Neural cell (in vitro differentiated cells): ENCODE data around the gene MEGF6. TPM values are rescaled to one million over a fixed set of nuclear protein-coding genes. Genes with fewer than 3 reads are reported as not detected.

Experiments used
- H2AFZ ChIP-seq: fragments of 200-600, 300-800 bp; sonication (generic), shearing (Covaris generic); 2 replicates; pipeline ENCODE4 v1.6.0; 2014; ENCODE audit warnings: low read depth, mild to moderate bottlenecking, antibody characterized with exemption, low read length, moderate library complexity
- H3F3A ChIP-seq: fragments of 200-600 bp; shearing (Covaris generic); 2 replicates; pipeline ENCODE4 v1.6.1; 2016; ENCODE audit warnings: mild to moderate bottlenecking, moderate library complexity, mixed read lengths, antibody characterized with exemption, low read length; ENCODE audit not compliant: insufficient read depth, poor library complexity, severe bottlenecking
- H3K27ac ChIP-seq: fragments of 200-600, 300-800 bp; sonication (generic), shearing (Covaris generic); 2 replicates; pipeline ENCODE4 v1.5.1; 2014; ENCODE audit warnings: mild to moderate bottlenecking, low read length, moderate library complexity
- H3K27me3 ChIP-seq: fragments of 300-800, 200-600 bp; sonication (generic), shearing (Covaris generic); 2 replicates; pipeline ENCODE4 v1.6.0; 2014; ENCODE audit warnings: mild to moderate bottlenecking, low read depth, low read length, moderate library complexity; ENCODE audit not compliant: insufficient read depth
- H3K36me3 ChIP-seq: fragments of 300-800, 200-600 bp; sonication (generic), shearing (Covaris generic); 2 replicates; pipeline ENCODE4 v1.5.1; 2014; ENCODE audit warnings: mild to moderate bottlenecking, antibody characterized with exemption, low read length, moderate library complexity; ENCODE audit not compliant: insufficient read depth
- H3K4me2 ChIP-seq: fragments of 300-800, 200-600 bp; sonication (generic), shearing (Covaris generic); 2 replicates; pipeline ENCODE4 v1.6.0; 2014; ENCODE audit warnings: mild to moderate bottlenecking, low read length
- H3K4me3 ChIP-seq: fragments of 300-800, 200-600 bp; sonication (generic), shearing (Covaris generic); 2 replicates; pipeline ENCODE4 v1.5.1; 2014; ENCODE audit warnings: mild to moderate bottlenecking, low read length, moderate library complexity
- H3K79me2 ChIP-seq: fragments of 200-600 bp; shearing (Covaris generic); replicated peaks from 2 replicates; pipeline ENCODE4 v1.6.0; 2014; ENCODE audit warnings: mild to moderate bottlenecking, low read length, moderate library complexity; ENCODE audit not compliant: insufficient read depth
- H3K9ac ChIP-seq: fragments of 300-800, 200-600 bp; sonication (generic), shearing (Covaris generic); 2 replicates; pipeline ENCODE4 v1.6.1; 2016; ENCODE audit warnings: mild to moderate bottlenecking, low read length, mixed read lengths
- H3K9me2 ChIP-seq: fragments of 200-600 bp; shearing (Covaris generic); 2 replicates; pipeline ENCODE4 v1.6.1; 2016; ENCODE audit warnings: mild to moderate bottlenecking, low read length, mixed read lengths; ENCODE audit not compliant: insufficient read depth
- H3K9me3 ChIP-seq: fragments of 200-600, 300-800 bp; sonication (generic), shearing (Covaris generic); 2 replicates; pipeline ENCODE4 v1.6.1; 2016; ENCODE audit warnings: mild to moderate bottlenecking, mixed run types, low read length, moderate library complexity, mixed read lengths
- H4K20me1 ChIP-seq: fragments of 200-600 bp; shearing (Covaris generic); 2 replicates; pipeline ENCODE4 v1.6.1; 2016; ENCODE audit warnings: mild to moderate bottlenecking, mixed run types; ENCODE audit not compliant: insufficient read depth
- CTCF ChIP-seq: fragments of 450-650 bp; IDR thresholded peaks from 2 replicates; pipeline ENCODE4 v1.5.1; 2014; ENCODE audit warnings: antibody characterized with exemption, mild to moderate bottlenecking, moderate library complexity; ENCODE audit not compliant: poor library complexity, severe bottlenecking
- EP300 ChIP-seq: fragments of 450-650 bp; conservative IDR thresholded peaks from 2 replicates; pipeline ENCODE4 v1.6.1; 2014; ENCODE audit warnings: antibody characterized with exemption, mild to moderate bottlenecking, moderate library complexity; ENCODE audit not compliant: poor library complexity, severe bottlenecking
- EZH2 ChIP-seq: fragments of 200-600, 300-800 bp; shearing (Covaris generic), sonication (generic); IDR thresholded peaks from 2 replicates; pipeline ENCODE4 v1.6.1; 2014; ENCODE audit warnings: antibody characterized with exemption, low read length, borderline replicate concordance, mild to moderate bottlenecking; ENCODE audit not compliant: insufficient read depth, poor library complexity, severe bottlenecking
- MXI1 ChIP-seq: fragments of 450-650 bp; conservative IDR thresholded peaks from 2 replicates; pipeline ENCODE4 v1.6.1; 2014; ENCODE audit warnings: antibody characterized with exemption, mild to moderate bottlenecking; ENCODE audit not compliant: poor library complexity, severe bottlenecking
- POLR2AphosphoS5 ChIP-seq: IDR thresholded peaks from 2 replicates; pipeline ENCODE4 v1.6.1; 2012
- RAD21 ChIP-seq: fragments of 450-650 bp; conservative IDR thresholded peaks from 2 replicates; pipeline ENCODE4 v1.6.1; 2014; ENCODE audit warnings: antibody characterized with exemption, mild to moderate bottlenecking, moderate library complexity
- REST ChIP-seq: IDR thresholded peaks from 2 replicates; pipeline ENCODE4 v1.6.1; 2012; ENCODE audit warnings: borderline replicate concordance
- SMC3 ChIP-seq: fragments of 450-650 bp; conservative IDR thresholded peaks from 2 replicates; pipeline ENCODE4 v1.6.1; 2014; ENCODE audit warnings: antibody characterized with exemption, mild to moderate bottlenecking, moderate library complexity; ENCODE audit not compliant: poor library complexity
- TAF1 ChIP-seq: IDR thresholded peaks from 2 replicates; pipeline ENCODE4 v1.6.1; 2012; ENCODE audit warnings: low read depth
- polyA plus RNA-seq: library from polyadenylated mRNA; depleted of rRNA; stranded (reverse); fragments of >200 nt; gene quantifications from 2 replicates; pipeline ENCODE4 v1.2.3, GENCODE V29; 2014

Gene MEGF6
- polyA plus RNA-seq, 1 donor from 2014 or later = 6.0 TPM

- no peaks in the 10 kb centered on the region for H3F3A ChIP-seq
- no peaks in the 10 kb centered on the region for H4K20me1 ChIP-seq
- H3K4me3 ChIP-seq = no peak overlapping the region
- no peaks in the 10 kb centered on the region for H3K27me3 ChIP-seq
- no peaks in the 10 kb centered on the region for H3K9me3 ChIP-seq
- H2AFZ ChIP-seq = no peak overlapping the region
- no peaks in the 10 kb centered on the region for H3K79me2 ChIP-seq
- no peak for TF ChIP-seq REST
- TF ChIP-seq EP300 = no peak
- no peak for TF ChIP-seq CTCF
- TF ChIP-seq RAD21 = no peak
- no peak for TF ChIP-seq TAF1
- no peak for TF ChIP-seq EZH2
- TF ChIP-seq POLR2AphosphoS5 = no peak
- TF ChIP-seq SMC3 = no peak
- no peak for TF ChIP-seq MXI1
- no peaks in the 10 kb centered on the region for H3K9me2 ChIP-seq
- H3K36me3 ChIP-seq = peaks cover 7% of the 10 kb centered on the region
- no peak overlapping the region for H3K9ac ChIP-seq
- no peak overlapping the region for H3K4me2 ChIP-seq
- no peak overlapping the region for H3K27ac ChIP-seq
These were observed 31.8 kb upstream of the MEGF6 start for GRCh38 chr1:3642919-3643675.

DNA sequence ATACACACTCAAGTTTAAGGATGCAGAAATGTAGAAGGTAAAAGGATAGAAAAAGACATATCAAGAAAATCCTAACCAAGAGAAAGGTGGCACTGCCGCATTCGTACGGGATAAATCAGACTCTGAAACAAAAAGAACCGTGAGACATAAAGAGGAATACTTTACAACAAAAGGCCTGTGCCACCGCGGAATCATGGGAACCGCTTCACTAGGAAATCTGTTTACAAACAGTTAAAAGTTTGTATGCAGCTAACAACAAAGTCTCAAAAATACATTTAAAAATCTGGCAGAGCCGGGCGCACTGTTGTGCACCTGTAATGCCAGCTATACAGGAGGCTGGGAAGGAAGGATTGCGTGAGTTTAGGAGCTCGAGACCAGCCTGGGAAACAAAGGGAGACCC is 30.5 kb upstream of the MEGF6 start:
- Histone ChIP-seq H3K9ac (no peak overlapping the region), H3K27me3 (no peaks in the 10 kb centered on the region), H3K79me2 (no peaks in the 10 kb centered on the region), H3K4me3 (no peak overlapping the region), H3K27ac (no peak overlapping the region), H3K9me2 (no peaks in the 10 kb centered on the region), H3F3A (no peaks in the 10 kb centered on the region), H3K36me3 (peaks cover 7% of the 10 kb centered on the region), H2AFZ (no peak overlapping the region), H3K9me3 (no peaks in the 10 kb centered on the region), H3K4me2 (no peak overlapping the region), H4K20me1 (no peaks in the 10 kb centered on the region)
- TF ChIP-seq TAF1 (no peak), CTCF (no peak), EP300 (no peak), RAD21 (no peak), MXI1 (no peak)
